Fibroblast of lung (primary cell): Measurements from ENCODE around the gene MTURN.

Experiments used
- EZH2 ChIP-seq: IDR thresholded peaks from 2 replicates; pipeline ENCODE4 v1.5.1; 2012; ENCODE audit warnings: low read length, control low read depth, mild to moderate bottlenecking; ENCODE audit errors: missing control alignments
- TF ChIP-seq, protein P1 (sequence below), 2 donors: IDR thresholded peaks in 1 of 2; conservative IDR thresholded peaks in 1 of 2; 1 replicate in 1 of 2; 2 replicates in 1 of 2; pipeline ENCODE4 v1.5.1; 2011 to 2012; ENCODE audit warnings: low read length in 2 of 2, control low read depth in 1 of 2, inconsistent platforms in 1 of 2, low read depth in 1 of 2, mild to moderate bottlenecking in 1 of 2

DNA sequence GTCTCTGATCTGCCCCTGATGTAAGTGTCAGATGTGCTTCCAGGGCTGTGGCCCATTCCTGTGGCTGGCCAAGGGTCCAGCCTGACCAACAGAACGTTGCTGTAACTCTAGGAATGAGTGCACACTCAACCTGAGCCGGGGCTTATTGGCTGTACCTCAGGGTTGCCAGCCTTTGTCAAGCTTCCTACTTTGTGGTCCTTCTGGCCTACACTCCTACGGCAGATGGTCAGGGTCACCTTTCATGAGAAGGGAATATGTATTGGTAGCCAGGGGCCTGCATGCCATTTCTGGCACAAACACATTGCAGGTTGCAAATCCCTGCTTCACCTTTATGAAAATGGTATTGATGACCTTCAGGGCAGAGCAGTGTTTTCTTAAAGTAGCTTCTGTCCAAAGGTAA, 64.5 kb downstream of the MTURN start:
- TF ChIP-seq, protein P1, sequence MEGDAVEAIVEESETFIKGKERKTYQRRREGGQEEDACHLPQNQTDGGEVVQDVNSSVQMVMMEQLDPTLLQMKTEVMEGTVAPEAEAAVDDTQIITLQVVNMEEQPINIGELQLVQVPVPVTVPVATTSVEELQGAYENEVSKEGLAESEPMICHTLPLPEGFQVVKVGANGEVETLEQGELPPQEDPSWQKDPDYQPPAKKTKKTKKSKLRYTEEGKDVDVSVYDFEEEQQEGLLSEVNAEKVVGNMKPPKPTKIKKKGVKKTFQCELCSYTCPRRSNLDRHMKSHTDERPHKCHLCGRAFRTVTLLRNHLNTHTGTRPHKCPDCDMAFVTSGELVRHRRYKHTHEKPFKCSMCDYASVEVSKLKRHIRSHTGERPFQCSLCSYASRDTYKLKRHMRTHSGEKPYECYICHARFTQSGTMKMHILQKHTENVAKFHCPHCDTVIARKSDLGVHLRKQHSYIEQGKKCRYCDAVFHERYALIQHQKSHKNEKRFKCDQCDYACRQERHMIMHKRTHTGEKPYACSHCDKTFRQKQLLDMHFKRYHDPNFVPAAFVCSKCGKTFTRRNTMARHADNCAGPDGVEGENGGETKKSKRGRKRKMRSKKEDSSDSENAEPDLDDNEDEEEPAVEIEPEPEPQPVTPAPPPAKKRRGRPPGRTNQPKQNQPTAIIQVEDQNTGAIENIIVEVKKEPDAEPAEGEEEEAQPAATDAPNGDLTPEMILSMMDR (conservative IDR thresholded peaks at IDR 0.05 in 1 of 2, IDR thresholded peaks at IDR 0.05 in 1 of 2; ENCODE audit: low read depth in 1 of 2, low read length in 2 of 2), result no peak
- TF ChIP-seq EZH2, result no peak
